ENCODE measurements around the gene WWOX. TPM values are rescaled to one million over a fixed set of nuclear protein-coding genes. Genes with fewer than 3 reads are reported as not detected.

Gene WWOX
- polyA plus RNA-seq, 1 donor from 2014 or later: 25.6 TPM

DNA sequence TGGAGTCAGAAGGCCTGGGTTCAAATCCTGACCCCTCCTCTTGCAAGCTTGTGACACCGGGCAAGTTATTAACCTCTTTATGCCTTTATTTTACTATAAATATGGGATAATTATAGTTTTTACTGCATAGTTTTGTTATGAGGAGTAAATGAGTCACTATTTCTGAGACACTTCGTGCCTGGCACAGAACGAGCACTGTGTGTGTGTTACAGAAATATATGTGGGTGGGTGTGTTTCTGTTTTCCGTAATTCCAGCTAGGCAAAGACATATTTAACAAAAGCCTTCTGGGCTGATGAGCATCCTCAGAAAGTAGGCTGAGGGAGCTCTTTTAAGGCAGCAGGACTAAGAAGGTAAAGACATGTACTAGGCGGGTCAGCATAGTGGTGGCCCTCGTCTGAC, 1083.2 kb downstream of the WWOX start:
- Histone ChIP-seq H3F3A (ENCODE audit: insufficient read depth, low read length, poor library complexity, severe bottlenecking) (no peaks in the 10 kb centered on the region), H3K27ac (ENCODE audit: low read length) (no peak overlapping the region), H3K9me2 (ENCODE audit: insufficient read depth, low read length) (no peaks in the 10 kb centered on the region), H3K36me3 (ENCODE audit: insufficient read depth, low read length) (no peaks in the 10 kb centered on the region), H4K20me1 (ENCODE audit: insufficient read depth) (no peaks in the 10 kb centered on the region), H3K4me2 (ENCODE audit: low read length) (no peak overlapping the region), H3K27me3 (ENCODE audit: insufficient read depth, low read depth, low read length) (no peaks in the 10 kb centered on the region), H2AFZ (ENCODE audit: low read depth, low read length) (no peak overlapping the region), H3K9ac (ENCODE audit: low read length) (no peak overlapping the region), H3K9me3 (ENCODE audit: low read length) (no peaks in the 10 kb centered on the region), H3K4me3 (ENCODE audit: low read length) (no peak overlapping the region), H3K79me2 (replicated peaks; ENCODE audit: insufficient read depth, low read length) (no peaks in the 10 kb centered on the region)
- TF ChIP-seq, protein P1, sequence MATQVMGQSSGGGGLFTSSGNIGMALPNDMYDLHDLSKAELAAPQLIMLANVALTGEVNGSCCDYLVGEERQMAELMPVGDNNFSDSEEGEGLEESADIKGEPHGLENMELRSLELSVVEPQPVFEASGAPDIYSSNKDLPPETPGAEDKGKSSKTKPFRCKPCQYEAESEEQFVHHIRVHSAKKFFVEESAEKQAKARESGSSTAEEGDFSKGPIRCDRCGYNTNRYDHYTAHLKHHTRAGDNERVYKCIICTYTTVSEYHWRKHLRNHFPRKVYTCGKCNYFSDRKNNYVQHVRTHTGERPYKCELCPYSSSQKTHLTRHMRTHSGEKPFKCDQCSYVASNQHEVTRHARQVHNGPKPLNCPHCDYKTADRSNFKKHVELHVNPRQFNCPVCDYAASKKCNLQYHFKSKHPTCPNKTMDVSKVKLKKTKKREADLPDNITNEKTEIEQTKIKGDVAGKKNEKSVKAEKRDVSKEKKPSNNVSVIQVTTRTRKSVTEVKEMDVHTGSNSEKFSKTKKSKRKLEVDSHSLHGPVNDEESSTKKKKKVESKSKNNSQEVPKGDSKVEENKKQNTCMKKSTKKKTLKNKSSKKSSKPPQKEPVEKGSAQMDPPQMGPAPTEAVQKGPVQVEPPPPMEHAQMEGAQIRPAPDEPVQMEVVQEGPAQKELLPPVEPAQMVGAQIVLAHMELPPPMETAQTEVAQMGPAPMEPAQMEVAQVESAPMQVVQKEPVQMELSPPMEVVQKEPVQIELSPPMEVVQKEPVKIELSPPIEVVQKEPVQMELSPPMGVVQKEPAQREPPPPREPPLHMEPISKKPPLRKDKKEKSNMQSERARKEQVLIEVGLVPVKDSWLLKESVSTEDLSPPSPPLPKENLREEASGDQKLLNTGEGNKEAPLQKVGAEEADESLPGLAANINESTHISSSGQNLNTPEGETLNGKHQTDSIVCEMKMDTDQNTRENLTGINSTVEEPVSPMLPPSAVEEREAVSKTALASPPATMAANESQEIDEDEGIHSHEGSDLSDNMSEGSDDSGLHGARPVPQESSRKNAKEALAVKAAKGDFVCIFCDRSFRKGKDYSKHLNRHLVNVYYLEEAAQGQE (IDR thresholded peaks at IDR 0.05; ENCODE audit: borderline replicate concordance): no peak
- TF ChIP-seq EZH2 (IDR thresholded peaks at IDR 0.05; ENCODE audit: borderline replicate concordance, insufficient read depth, low read length, poor library complexity, severe bottlenecking) (no peak), POLR2AphosphoS5 (IDR thresholded peaks at IDR 0.05) (no peak), TAF1 (IDR thresholded peaks at IDR 0.05; ENCODE audit: low read depth) (no peak), SMC3 (conservative IDR thresholded peaks at IDR 0.05; ENCODE audit: poor library complexity) (no peak), EP300 (conservative IDR thresholded peaks at IDR 0.05; ENCODE audit: poor library complexity, severe bottlenecking) (no peak), RAD21 (conservative IDR thresholded peaks at IDR 0.05) (no peak), MXI1 (conservative IDR thresholded peaks at IDR 0.05; ENCODE audit: poor library complexity, severe bottlenecking) (no peak)
- TF ChIP-seq, protein P2, sequence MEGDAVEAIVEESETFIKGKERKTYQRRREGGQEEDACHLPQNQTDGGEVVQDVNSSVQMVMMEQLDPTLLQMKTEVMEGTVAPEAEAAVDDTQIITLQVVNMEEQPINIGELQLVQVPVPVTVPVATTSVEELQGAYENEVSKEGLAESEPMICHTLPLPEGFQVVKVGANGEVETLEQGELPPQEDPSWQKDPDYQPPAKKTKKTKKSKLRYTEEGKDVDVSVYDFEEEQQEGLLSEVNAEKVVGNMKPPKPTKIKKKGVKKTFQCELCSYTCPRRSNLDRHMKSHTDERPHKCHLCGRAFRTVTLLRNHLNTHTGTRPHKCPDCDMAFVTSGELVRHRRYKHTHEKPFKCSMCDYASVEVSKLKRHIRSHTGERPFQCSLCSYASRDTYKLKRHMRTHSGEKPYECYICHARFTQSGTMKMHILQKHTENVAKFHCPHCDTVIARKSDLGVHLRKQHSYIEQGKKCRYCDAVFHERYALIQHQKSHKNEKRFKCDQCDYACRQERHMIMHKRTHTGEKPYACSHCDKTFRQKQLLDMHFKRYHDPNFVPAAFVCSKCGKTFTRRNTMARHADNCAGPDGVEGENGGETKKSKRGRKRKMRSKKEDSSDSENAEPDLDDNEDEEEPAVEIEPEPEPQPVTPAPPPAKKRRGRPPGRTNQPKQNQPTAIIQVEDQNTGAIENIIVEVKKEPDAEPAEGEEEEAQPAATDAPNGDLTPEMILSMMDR (IDR thresholded peaks at IDR 0.05; ENCODE audit: poor library complexity, severe bottlenecking): no peak

DNA sequence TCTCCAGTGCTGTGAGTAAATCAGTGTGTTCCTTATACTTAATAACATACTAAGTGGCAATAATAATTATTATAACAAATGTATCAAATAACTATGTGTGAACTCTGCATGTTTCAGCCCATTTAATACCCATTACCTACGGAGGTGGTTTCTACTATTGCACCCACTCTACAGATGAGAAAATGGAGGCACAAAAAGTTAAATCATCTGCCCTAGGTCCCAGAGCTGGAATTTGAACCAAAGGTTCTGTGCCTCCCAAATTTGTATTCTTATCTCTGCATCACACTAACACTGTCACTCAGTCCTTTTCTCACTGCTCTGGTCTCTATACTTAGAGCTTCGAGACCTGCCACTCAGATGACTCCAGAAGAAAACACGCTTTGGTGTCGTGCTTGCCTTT, 1084.1 kb downstream of the WWOX start:
- Histone ChIP-seq H3K9ac (ENCODE audit: low read length) (no peak overlapping the region), H3K36me3 (ENCODE audit: insufficient read depth, low read length) (no peaks in the 10 kb centered on the region)
- TF ChIP-seq, protein P2 (IDR thresholded peaks at IDR 0.05; ENCODE audit: poor library complexity, severe bottlenecking): no peak
- TF ChIP-seq TAF1 (IDR thresholded peaks at IDR 0.05; ENCODE audit: low read depth): no peak
- no peak for TF ChIP-seq EZH2 (IDR thresholded peaks at IDR 0.05; ENCODE audit: borderline replicate concordance, insufficient read depth, low read length, poor library complexity, severe bottlenecking)
- TF ChIP-seq, protein P1 (IDR thresholded peaks at IDR 0.05; ENCODE audit: borderline replicate concordance): no peak
- no peak for TF ChIP-seq EP300 (conservative IDR thresholded peaks at IDR 0.05; ENCODE audit: poor library complexity, severe bottlenecking)
- TF ChIP-seq RAD21 (conservative IDR thresholded peaks at IDR 0.05): no peak
- TF ChIP-seq POLR2AphosphoS5 (IDR thresholded peaks at IDR 0.05): no peak
- no peak for TF ChIP-seq MXI1 (conservative IDR thresholded peaks at IDR 0.05; ENCODE audit: poor library complexity, severe bottlenecking)
- TF ChIP-seq SMC3 (conservative IDR thresholded peaks at IDR 0.05; ENCODE audit: poor library complexity): no peak

More for the DNA sequence above, 1084.1 kb downstream of the WWOX start:
- H3K4me3 ChIP-seq (ENCODE audit: low read length): no peak overlapping the region
- H3K9me2 ChIP-seq (ENCODE audit: insufficient read depth, low read length): no peaks in the 10 kb centered on the region
- H3F3A ChIP-seq (ENCODE audit: insufficient read depth, low read length, poor library complexity, severe bottlenecking): no peaks in the 10 kb centered on the region
- H3K4me2 ChIP-seq (ENCODE audit: low read length): no peak overlapping the region
- H2AFZ ChIP-seq (ENCODE audit: low read depth, low read length): no peak overlapping the region
- no peaks in the 10 kb centered on the region for H3K9me3 ChIP-seq (ENCODE audit: low read length)
- H3K27ac ChIP-seq (ENCODE audit: low read length): no peak overlapping the region
- no peaks in the 10 kb centered on the region for H3K27me3 ChIP-seq (ENCODE audit: insufficient read depth, low read depth, low read length)
- H4K20me1 ChIP-seq (ENCODE audit: insufficient read depth): no peaks in the 10 kb centered on the region
- H3K79me2 ChIP-seq (replicated peaks; ENCODE audit: insufficient read depth, low read length): no peaks in the 10 kb centered on the region

Measured in neural cell (in vitro differentiated cells).